NB4 (cell line): ENCODE measurements around the gene LRRFIP2.

Experiments
- POLR2A ChIP-seq: IDR thresholded peaks from 2 replicates; pipeline ENCODE4 v1.6.1; 2011; ENCODE audit warnings: mild to moderate bottlenecking; ENCODE audit not compliant: insufficient read length; ENCODE audit errors: extremely low read depth
- TF ChIP-seq, protein P1 (sequence below): IDR thresholded peaks from one replicate; pipeline ENCODE4 v1.5.1; 2012; ENCODE audit warnings: low read depth, low read length
- TF ChIP-seq, protein P2 (sequence below): IDR thresholded peaks from 2 replicates; pipeline ENCODE4 v1.6.1; 2011; ENCODE audit warnings: low read depth, low read length

DNA sequence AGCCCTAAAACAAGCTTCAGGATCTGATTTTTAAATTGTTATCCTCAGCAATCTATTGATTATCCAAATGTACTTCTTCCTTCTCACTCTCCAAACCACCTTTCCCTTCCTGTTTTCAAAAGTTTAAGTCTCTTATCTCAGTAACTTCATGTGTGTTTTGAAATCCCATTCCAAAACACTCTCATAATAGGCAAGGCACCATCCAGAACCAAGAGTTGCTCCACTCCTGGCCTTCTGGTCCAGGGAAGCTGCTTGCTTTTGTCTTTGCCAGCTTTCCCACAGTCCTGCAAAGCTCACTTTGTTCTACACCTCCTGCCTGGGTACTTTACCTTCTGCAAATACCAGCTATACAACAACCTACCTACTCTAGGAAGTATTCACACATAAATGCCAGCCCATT is 117.6 kb downstream of the LRRFIP2 start:
- TF ChIP-seq, protein P1, sequence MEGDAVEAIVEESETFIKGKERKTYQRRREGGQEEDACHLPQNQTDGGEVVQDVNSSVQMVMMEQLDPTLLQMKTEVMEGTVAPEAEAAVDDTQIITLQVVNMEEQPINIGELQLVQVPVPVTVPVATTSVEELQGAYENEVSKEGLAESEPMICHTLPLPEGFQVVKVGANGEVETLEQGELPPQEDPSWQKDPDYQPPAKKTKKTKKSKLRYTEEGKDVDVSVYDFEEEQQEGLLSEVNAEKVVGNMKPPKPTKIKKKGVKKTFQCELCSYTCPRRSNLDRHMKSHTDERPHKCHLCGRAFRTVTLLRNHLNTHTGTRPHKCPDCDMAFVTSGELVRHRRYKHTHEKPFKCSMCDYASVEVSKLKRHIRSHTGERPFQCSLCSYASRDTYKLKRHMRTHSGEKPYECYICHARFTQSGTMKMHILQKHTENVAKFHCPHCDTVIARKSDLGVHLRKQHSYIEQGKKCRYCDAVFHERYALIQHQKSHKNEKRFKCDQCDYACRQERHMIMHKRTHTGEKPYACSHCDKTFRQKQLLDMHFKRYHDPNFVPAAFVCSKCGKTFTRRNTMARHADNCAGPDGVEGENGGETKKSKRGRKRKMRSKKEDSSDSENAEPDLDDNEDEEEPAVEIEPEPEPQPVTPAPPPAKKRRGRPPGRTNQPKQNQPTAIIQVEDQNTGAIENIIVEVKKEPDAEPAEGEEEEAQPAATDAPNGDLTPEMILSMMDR, result no peak
- TF ChIP-seq, protein P2, sequence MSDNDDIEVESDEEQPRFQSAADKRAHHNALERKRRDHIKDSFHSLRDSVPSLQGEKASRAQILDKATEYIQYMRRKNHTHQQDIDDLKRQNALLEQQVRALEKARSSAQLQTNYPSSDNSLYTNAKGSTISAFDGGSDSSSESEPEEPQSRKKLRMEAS, result no peak
- TF ChIP-seq POLR2A, result no peak
